Activated CD4-positive, alpha-beta T cell treated with anti-CD3 and anti-CD28 coated beads, Interleukin-2, amount 10 ng/mL, durations not matched to agents 24 days and 14 days (primary cell): ENCODE measurements around the gene DAB2IP. TPM values are rescaled to one million over a fixed set of nuclear protein-coding genes. Genes with fewer than 3 reads are reported as not detected.

ENCODE experiments used
- DNase-seq: peaks from one replicate; pipeline ENCODE4 v3.0.0; 2022
- H3K27ac Mint-ChIP-seq: one replicate; pipeline ENCODE4 v1.8.0; 2022; ENCODE audit warnings: mild to moderate bottlenecking, mixed read lengths
- H3K27me3 Mint-ChIP-seq: one replicate; pipeline ENCODE4 v1.8.0; 2022; ENCODE audit warnings: mixed read lengths
- H3K36me3 Mint-ChIP-seq: one replicate; pipeline ENCODE4 v1.8.0; 2022; ENCODE audit warnings: low read depth, mild to moderate bottlenecking, mixed read lengths
- H3K4me1 Mint-ChIP-seq: one replicate; pipeline ENCODE4 v1.8.0; 2021; ENCODE audit warnings: mixed read lengths
- H3K4me3 Mint-ChIP-seq: one replicate; pipeline ENCODE4 v1.8.0; 2022; ENCODE audit warnings: mild to moderate bottlenecking, moderate library complexity, mixed read lengths
- H3K9me3 Mint-ChIP-seq: one replicate; pipeline ENCODE4 v1.8.0; 2021; ENCODE audit warnings: mixed read lengths
- intact Hi-C: fragments of 100-400 bp; cut with micrococcal nuclease; formaldehyde crosslinking; loops from one replicate; pipeline ENCODE4 v1.15.1; 2023
- total RNA-seq: library from RNA; stranded (reverse); gene quantifications from 2 replicates; pipeline ENCODE4 v1.2.3, GENCODE V29; 2022

Gene DAB2IP
- total RNA-seq, 1 donor from 2014 or later: not detected

- Mint-ChIP-seq H3K9me3 (no peaks in the 10 kb centered on the region), H3K4me1 (peaks cover 15% of the 10 kb centered on the region), H3K27ac (no peak overlapping the region), H3K27me3 (peaks cover 17% of the 10 kb centered on the region), H3K4me3 (no peak overlapping the region), H3K36me3 (no peaks in the 10 kb centered on the region)
- intact Hi-C loops: no loop called here
- DNase-seq: no peak
Observed at GRCh38 chr9:121708768-121709488, 57.5 kb downstream of the DAB2IP start.

DNA sequence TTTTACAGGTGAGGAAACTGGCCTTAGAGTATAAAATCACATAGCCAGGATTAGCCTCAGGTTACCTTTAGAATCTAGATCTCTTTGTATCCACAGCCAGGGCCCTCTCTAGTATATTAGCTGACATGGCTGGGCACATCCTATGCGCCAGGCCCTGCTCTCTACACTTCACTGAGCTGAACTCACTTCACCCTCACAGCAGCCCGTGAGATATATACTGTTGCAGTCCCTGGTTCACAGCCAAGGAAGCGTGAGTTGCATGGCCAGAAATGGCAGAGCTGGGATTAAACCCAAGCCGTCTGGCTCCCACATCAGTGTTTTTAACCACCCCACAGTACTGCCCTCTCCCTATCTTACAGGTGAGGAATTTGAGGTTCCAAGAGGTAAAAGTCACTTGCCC, 58.4 kb downstream of the DAB2IP start:
- no peaks in the 10 kb centered on the region for H3K36me3 Mint-ChIP-seq
- intact Hi-C loops: no loop called here
- H3K9me3 Mint-ChIP-seq: no peaks in the 10 kb centered on the region
- peaks cover 15% of the 10 kb centered on the region for H3K4me1 Mint-ChIP-seq
- no peak for DNase-seq
- no peak overlapping the region for H3K27ac Mint-ChIP-seq
- H3K27me3 Mint-ChIP-seq: peaks cover 9% of the 10 kb centered on the region
- H3K4me3 Mint-ChIP-seq: no peak overlapping the region

GRCh38 chr9:121711281-121711680, 59.8 kb downstream of the DAB2IP start:
- Mint-ChIP-seq H3K9me3 (no peaks in the 10 kb centered on the region), H3K4me1 (peaks cover 15% of the 10 kb centered on the region), H3K27me3 (peaks cover 2% of the 10 kb centered on the region), H3K4me3 (no peak overlapping the region), H3K36me3 (no peaks in the 10 kb centered on the region), H3K27ac (no peak overlapping the region)
- intact Hi-C loops: no loop called here
- DNase-seq: no peak

DNA sequence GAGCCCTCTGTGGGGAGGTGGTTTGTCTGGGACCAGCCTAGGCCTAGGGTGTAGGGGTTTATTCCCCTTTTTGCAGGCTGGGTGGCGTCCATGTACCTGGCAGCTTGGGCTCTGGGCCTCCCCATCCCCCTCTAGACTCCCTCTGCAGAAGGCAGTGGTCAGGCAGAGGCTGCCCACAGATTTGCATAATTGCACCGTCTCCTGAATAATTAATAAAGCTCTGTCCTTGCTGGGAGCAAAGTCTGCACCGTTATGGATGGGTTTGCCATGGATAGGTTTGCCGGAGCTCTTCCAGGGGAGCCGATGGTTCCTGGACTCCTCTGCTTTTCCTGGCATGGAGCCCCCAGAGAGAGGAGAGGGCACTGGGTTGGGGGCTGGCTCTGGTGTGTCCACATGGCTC, 60.4 kb downstream of the DAB2IP start:
- no peaks in the 10 kb centered on the region for H3K36me3 Mint-ChIP-seq
- no peak overlapping the region for H3K27ac Mint-ChIP-seq
- H3K27me3 Mint-ChIP-seq: peaks cover 2% of the 10 kb centered on the region
- DNase-seq: no peak
- H3K4me1 Mint-ChIP-seq: peaks cover 15% of the 10 kb centered on the region
- H3K9me3 Mint-ChIP-seq: no peaks in the 10 kb centered on the region
- no peak overlapping the region for H3K4me3 Mint-ChIP-seq
- intact Hi-C loops: no loop called here

DNA sequence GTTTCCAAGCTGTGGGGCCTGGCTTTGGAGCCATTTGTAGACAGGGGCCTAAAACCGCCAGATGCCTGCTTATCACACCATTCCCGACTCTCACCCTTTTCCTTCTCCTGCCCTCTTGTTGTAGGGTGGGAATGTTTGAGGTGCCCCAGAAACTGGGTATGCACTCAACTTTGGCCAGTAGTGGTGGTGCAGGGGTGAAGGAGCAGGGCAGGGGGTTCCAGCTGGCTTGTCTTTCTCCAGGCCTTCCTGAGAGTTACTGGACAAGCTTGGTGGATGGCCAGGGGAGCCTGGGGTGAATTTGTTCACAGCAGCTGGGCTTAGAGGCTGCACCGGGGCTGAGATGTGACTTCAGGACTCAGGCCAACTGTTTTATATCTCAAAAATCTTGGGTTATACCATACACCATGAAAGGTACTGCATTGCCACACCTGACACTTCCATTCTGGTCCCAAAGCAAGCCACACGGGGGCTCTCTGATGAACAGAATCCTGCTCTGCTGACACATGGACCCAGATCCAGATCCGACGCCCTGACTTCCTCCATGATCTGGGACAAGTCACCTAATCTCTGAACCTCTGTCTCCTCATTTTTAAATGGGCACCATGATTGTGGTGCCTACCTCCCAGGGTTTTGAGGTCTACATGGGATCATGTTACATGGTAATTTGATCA, 62.1 kb downstream of the DAB2IP start:
- Mint-ChIP-seq H3K4me3 (no peak overlapping the region), H3K9me3 (no peaks in the 10 kb centered on the region), H3K27ac (no peak overlapping the region), H3K36me3 (no peaks in the 10 kb centered on the region), H3K4me1 (peaks cover 2% of the 10 kb centered on the region), H3K27me3 (peaks cover 2% of the 10 kb centered on the region)
- DNase-seq: no peak
- intact Hi-C loops: no loop called here

GRCh38 chr9:121714075-121714705, 62.8 kb downstream of the DAB2IP start:
- intact Hi-C loops: no loop called here
- Mint-ChIP-seq H3K27ac (no peak overlapping the region), H3K4me1 (peaks cover 1% of the 10 kb centered on the region), H3K36me3 (no peaks in the 10 kb centered on the region), H3K9me3 (no peaks in the 10 kb centered on the region), H3K4me3 (no peak overlapping the region), H3K27me3 (peaks cover 2% of the 10 kb centered on the region)
- DNase-seq: no peak

DNA sequence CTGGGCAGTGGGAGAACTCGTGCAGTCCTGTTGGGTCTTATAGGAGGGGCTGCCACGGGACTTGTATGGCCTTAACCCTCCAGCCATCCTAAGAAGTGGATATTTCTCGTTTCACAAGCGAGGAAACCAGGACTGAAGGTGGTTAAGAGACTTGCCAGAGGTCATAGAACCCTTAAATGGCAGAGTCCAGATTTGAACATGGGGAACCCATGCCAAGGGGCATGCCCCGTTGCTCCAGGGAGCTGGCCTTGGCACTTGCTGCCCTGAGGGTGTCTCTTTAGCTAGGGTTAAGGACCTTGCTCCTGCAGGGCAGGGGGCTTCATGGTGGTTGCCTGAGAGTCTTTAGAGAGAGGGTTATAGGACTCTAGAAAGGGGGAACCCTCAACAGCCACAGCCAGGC, 63.4 kb downstream of the DAB2IP start:
- H3K4me3 Mint-ChIP-seq: no peak overlapping the region
- H3K27me3 Mint-ChIP-seq: peaks cover 2% of the 10 kb centered on the region
- intact Hi-C loops: no loop called here
- H3K9me3 Mint-ChIP-seq: no peaks in the 10 kb centered on the region
- no peaks in the 10 kb centered on the region for H3K36me3 Mint-ChIP-seq
- no peak overlapping the region for H3K27ac Mint-ChIP-seq
- no peaks in the 10 kb centered on the region for H3K4me1 Mint-ChIP-seq
- no peak for DNase-seq

GRCh38 chr9:121717141-121717991, 65.9 kb downstream of the DAB2IP start:
- Mint-ChIP-seq H3K9me3 (no peaks in the 10 kb centered on the region), H3K4me1 (no peaks in the 10 kb centered on the region), H3K4me3 (no peak overlapping the region), H3K36me3 (no peaks in the 10 kb centered on the region), H3K27me3 (peaks cover 5% of the 10 kb centered on the region), H3K27ac (no peak overlapping the region)
- intact Hi-C loops: no loop called here
- DNase-seq: no peak

DNA sequence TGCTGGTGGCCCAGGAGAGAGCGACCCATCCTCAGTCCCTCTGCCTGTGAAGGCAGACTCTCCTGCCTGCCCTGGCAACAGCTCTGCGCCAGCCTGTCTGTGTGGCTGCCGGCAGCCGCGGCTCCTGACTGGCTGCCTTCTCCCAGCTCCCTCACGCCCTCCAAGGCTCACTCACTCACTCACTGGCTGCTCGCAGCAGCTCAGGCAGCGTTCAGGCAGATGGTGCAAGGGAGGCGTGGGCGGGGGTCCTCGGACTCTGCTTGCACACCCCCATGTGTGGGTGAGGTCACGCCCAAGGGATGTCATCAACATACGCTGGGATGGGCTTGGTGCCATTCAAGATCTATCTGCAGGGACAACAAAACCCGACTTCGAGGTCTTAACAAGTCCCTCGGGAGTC, 66.7 kb downstream of the DAB2IP start:
- intact Hi-C loops: no loop called here
- Mint-ChIP-seq H3K36me3 (no peaks in the 10 kb centered on the region), H3K9me3 (no peaks in the 10 kb centered on the region), H3K27ac (no peak overlapping the region), H3K4me1 (no peaks in the 10 kb centered on the region), H3K4me3 (no peak overlapping the region), H3K27me3 (peaks cover 5% of the 10 kb centered on the region)
- DNase-seq: no peak

DNA sequence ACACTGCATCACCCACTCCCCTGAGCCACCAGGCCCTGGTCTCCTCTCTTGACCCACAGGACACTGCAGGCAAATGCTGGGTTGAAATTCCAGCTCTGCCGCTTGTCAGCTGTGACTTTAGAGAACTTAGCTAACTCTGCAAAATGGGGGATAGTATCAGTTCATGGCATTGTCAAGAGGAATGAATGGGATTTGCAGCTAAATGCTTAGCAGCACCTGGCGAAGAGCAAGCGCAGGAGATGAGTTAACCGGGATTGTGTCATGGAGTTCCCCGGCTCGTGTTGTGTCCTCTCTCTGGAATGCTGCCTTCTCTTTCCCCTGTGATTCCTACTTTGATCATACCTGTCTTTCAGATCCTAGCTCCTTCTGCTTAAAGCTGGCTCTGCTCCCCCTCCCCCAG, 67.1 kb downstream of the DAB2IP start:
- Mint-ChIP-seq H3K4me1 (no peaks in the 10 kb centered on the region), H3K27ac (no peak overlapping the region), H3K36me3 (no peaks in the 10 kb centered on the region), H3K27me3 (peaks cover 5% of the 10 kb centered on the region), H3K4me3 (no peak overlapping the region), H3K9me3 (no peaks in the 10 kb centered on the region)
- DNase-seq: no peak
- intact Hi-C loops: no loop called here

GRCh38 chr9:121720311-121721057, 69.0 kb downstream of the DAB2IP start:
- no peaks in the 10 kb centered on the region for H3K36me3 Mint-ChIP-seq
- H3K9me3 Mint-ChIP-seq: no peaks in the 10 kb centered on the region
- no peak overlapping the region for H3K27ac Mint-ChIP-seq
- H3K27me3 Mint-ChIP-seq: peaks cover 4% of the 10 kb centered on the region
- H3K4me3 Mint-ChIP-seq: no peak overlapping the region
- H3K4me1 Mint-ChIP-seq: no peaks in the 10 kb centered on the region
- intact Hi-C loops: no loop called here
- no peak for DNase-seq

DNA sequence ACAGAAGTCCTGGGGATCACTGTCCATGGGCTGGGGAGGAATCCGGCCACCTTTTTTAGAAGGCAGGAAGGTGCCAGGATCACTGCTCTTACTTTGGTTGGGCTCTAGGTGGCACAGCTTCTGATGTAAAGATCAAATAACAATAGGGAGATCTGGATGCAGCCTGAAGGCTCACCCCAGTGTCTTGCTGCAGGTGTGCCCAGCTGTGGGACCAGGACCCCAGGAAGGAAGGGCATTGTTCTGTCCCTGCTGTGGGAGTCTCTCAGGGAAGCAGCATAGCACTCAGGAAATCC, 69.6 kb downstream of the DAB2IP start:
- DNase-seq: no peak
- peaks cover 4% of the 10 kb centered on the region for H3K27me3 Mint-ChIP-seq
- intact Hi-C loops: no loop called here
- H3K9me3 Mint-ChIP-seq: no peaks in the 10 kb centered on the region
- no peak overlapping the region for H3K27ac Mint-ChIP-seq
- no peaks in the 10 kb centered on the region for H3K4me1 Mint-ChIP-seq
- no peak overlapping the region for H3K4me3 Mint-ChIP-seq
- no peaks in the 10 kb centered on the region for H3K36me3 Mint-ChIP-seq

DNA sequence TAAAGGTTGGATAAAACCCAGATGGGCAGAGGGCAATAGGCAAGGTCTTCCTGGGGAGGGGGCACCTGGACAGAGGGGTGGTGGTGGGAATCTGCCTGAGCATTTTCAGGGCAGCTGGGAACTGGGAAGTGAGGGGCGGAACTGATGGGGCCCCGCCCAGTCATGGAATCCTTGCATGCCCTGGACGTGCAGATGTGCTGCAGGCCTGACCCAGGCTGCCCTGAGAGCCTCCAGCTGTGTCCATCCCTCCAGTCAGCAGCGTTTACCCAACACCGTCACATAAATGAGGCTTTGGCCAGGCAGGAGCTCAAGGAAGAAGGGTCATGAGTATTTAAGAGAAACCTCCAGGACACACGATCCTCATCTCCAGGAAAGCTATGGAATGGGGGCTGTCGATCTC, 70.3 kb downstream of the DAB2IP start:
- Mint-ChIP-seq H3K27ac (no peak overlapping the region), H3K4me1 (no peaks in the 10 kb centered on the region), H3K36me3 (no peaks in the 10 kb centered on the region), H3K9me3 (no peaks in the 10 kb centered on the region), H3K27me3 (peaks cover 8% of the 10 kb centered on the region), H3K4me3 (no peak overlapping the region)
- intact Hi-C loops: no loop called here
- DNase-seq: no peak
